GM12878 (cell line): ENCODE results near the gene UQCC2. TPM values are rescaled to one million over a fixed set of nuclear protein-coding genes. Genes with fewer than 3 reads are reported as not detected.

Experiments used
- ATAC-seq: fragments of 200-7000 bp; cut with Tn5 transposase; 3 replicates; pipeline ENCODE4 v1.9.1; 2020; ENCODE audit warnings: mild to moderate bottlenecking, moderate library complexity
- BruUV-seq: library from RNA; stranded (reverse); fragments of 400-500 nt; replicated peaks from 2 replicates; lab custom pipeline; 2021; lab: Mats Ljungman, UMichigan
- CTCF ChIA-PET: fragments of 300-600 bp; sonication (Branson Sonifier 250); formaldehyde crosslinking; extraction: SDS; loops from one replicate; lab custom pipeline; 2021; ENCODE audit warnings: inconsistent platforms; lab: Yijun Ruan, JAX
- POLR2A ChIA-PET: fragments of 350-600 bp; formaldehyde crosslinking; extraction: SDS; loops from one replicate; lab custom pipeline; 2021; ENCODE audit warnings: inconsistent platforms; lab: Charles Lee
- RAD21 ChIA-PET: fragments of 300-600 bp; sonication (Branson Sonifier 250); formaldehyde crosslinking; loops from one replicate; lab custom pipeline; 2023; ENCODE audit warnings: antibody characterized with exemption; ENCODE audit not compliant: unreplicated experiment; lab: Charles Lee
- SMC1A ChIA-PET: fragments of 300-600 bp; sonication (Branson Sonifier 250); formaldehyde crosslinking; loops from one replicate; lab custom pipeline; 2023; ENCODE audit not compliant: unreplicated experiment, uncharacterized antibody; lab: Charles Lee
- DNase-seq: peaks from one replicate; pipeline ENCODE4 v3.0.0-alpha.2; 2011; ENCODE audit warnings: low read depth, low spot score
- FAIRE-seq: peaks from 3 replicates; lab custom pipeline; 2011; peaks lifted over from hg19 to GRCh38; lab: Jason Lieb, UNC
- H2AFZ ChIP-seq: 2 replicates; pipeline ENCODE4 v1.6.0; 2011; ENCODE audit warnings: low read depth, low read length, control low read depth; ENCODE audit not compliant: control insufficient read depth
- H3K27ac ChIP-seq: 2 replicates; pipeline ENCODE4 v1.5.1; 2011; ENCODE audit warnings: control low read depth; ENCODE audit not compliant: control insufficient read depth, insufficient read depth
- H3K27me3 ChIP-seq, 2 experiments: replicated peaks in 1 of 2; 2 replicates each; pipeline versions ENCODE4 v1.6.0 to v1.6.1; 2011; ENCODE audit warnings: low read length in 1 of 2; ENCODE audit not compliant: control insufficient read depth in 2 of 2, insufficient read depth in 2 of 2
- H3K36me3 ChIP-seq, 2 experiments: 2 replicates each; pipeline ENCODE4 v1.5.1; 2011; ENCODE audit warnings: low read length in 1 of 2; ENCODE audit not compliant: control insufficient read depth in 2 of 2, insufficient read depth in 2 of 2
- H3K4me1 ChIP-seq: 2 replicates; pipeline ENCODE4 v1.6.1; 2011; ENCODE audit warnings: mild to moderate bottlenecking, low read length, moderate library complexity, mixed read lengths; ENCODE audit not compliant: control insufficient read depth, insufficient read depth
- H3K4me2 ChIP-seq: 2 replicates; pipeline ENCODE4 v1.6.0; 2011; ENCODE audit warnings: control low read depth; ENCODE audit not compliant: control insufficient read depth, insufficient read depth
- H3K4me3 ChIP-seq: fragments of 200-600 bp; sonication (generic); 2 replicates; pipeline ENCODE4 v1.5.1; 2016
- H3K79me2 ChIP-seq: 2 replicates; pipeline ENCODE4 v1.6.0; 2011; ENCODE audit warnings: low read length; ENCODE audit not compliant: control insufficient read depth, insufficient read depth
- H3K9ac ChIP-seq: 2 replicates; pipeline ENCODE4 v1.8.0; 2011; ENCODE audit warnings: low read length, control low read depth, mixed read lengths; ENCODE audit not compliant: control insufficient read depth, insufficient read depth
- H3K9me3 ChIP-seq: replicated peaks from 3 replicates; pipeline ENCODE4 v1.5.1; 2011; ENCODE audit warnings: mild to moderate bottlenecking, low read length; ENCODE audit not compliant: control insufficient read depth, insufficient read depth
- H4K20me1 ChIP-seq: 2 replicates; pipeline ENCODE4 v1.6.0; 2011; ENCODE audit not compliant: control insufficient read depth, insufficient read depth
- CHD1 ChIP-seq: IDR thresholded peaks from 2 replicates; pipeline ENCODE4 v1.6.1; 2012; ENCODE audit warnings: low read depth, low read length, improper control_type of control experiment
- CHD4 ChIP-seq: fragments of 200-600 bp; sonication (generic); IDR thresholded peaks from 2 replicates; pipeline ENCODE4 v1.6.1; 2016; ENCODE audit warnings: mild to moderate bottlenecking
- ESRRA ChIP-seq: IDR thresholded peaks from 2 replicates; pipeline ENCODE4 v1.6.1; 2012; ENCODE audit warnings: mild to moderate bottlenecking, low read length, improper control_type of control experiment
- EZH2 ChIP-seq: IDR thresholded peaks from 2 replicates; pipeline ENCODE4 v1.6.1; 2012; ENCODE audit warnings: low read depth, mild to moderate bottlenecking, control low read depth, inconsistent platforms, low read length, borderline replicate concordance; ENCODE audit not compliant: control insufficient read depth
- HCFC1 ChIP-seq: fragments of 150-350 bp; IDR thresholded peaks from 2 replicates; pipeline ENCODE4 v1.6.1; 2014; ENCODE audit warnings: low read length
- JUNB ChIP-seq: IDR thresholded peaks from 2 replicates; pipeline ENCODE4 v1.6.1; 2016; ENCODE audit warnings: antibody characterized with exemption, mild to moderate bottlenecking
- KLF5 ChIP-seq: fragments of 450-650 bp; IDR thresholded peaks from 2 replicates; pipeline ENCODE4 v1.6.1; 2014; ENCODE audit warnings: mild to moderate bottlenecking; ENCODE audit not compliant: partially characterized antibody
- MTA2 ChIP-seq: fragments of 450-650 bp; IDR thresholded peaks from 2 replicates; pipeline ENCODE4 v1.6.1; 2016; ENCODE audit warnings: low read depth, mild to moderate bottlenecking, moderate library complexity
- MXI1 ChIP-seq: fragments of 150-350 bp; IDR thresholded peaks from 2 replicates; pipeline ENCODE4 v1.6.1; 2011; ENCODE audit warnings: low read depth, mild to moderate bottlenecking, inconsistent platforms, low read length, improper control_type of control experiment
- POU2F2 ChIP-seq: IDR thresholded peaks from 3 replicates; pipeline ENCODE4 v1.6.1; 2011; ENCODE audit warnings: low read depth, mild to moderate bottlenecking, low read length, borderline replicate concordance
- SP1 ChIP-seq: IDR thresholded peaks from one replicate; pipeline ENCODE4 v1.6.1; 2011; ENCODE audit warnings: low read depth, low read length
- SREBF1 ChIP-seq: IDR thresholded peaks from 2 replicates; pipeline ENCODE4 v1.6.1; 2012; ENCODE audit warnings: mild to moderate bottlenecking, low read length
- TBL1XR1 ChIP-seq: IDR thresholded peaks from 2 replicates; pipeline ENCODE4 v1.6.1; 2012; ENCODE audit warnings: low read depth, low read length, improper control_type of control experiment
- USF1 ChIP-seq: IDR thresholded peaks from 2 replicates; pipeline ENCODE4 v1.6.1; 2011; ENCODE audit warnings: borderline replicate concordance, low read depth, mild to moderate bottlenecking, moderate library complexity, mixed read lengths, low read length; ENCODE audit not compliant: insufficient read depth; ENCODE audit errors: extremely low read length
- USF2 ChIP-seq: IDR thresholded peaks from 2 replicates; pipeline ENCODE4 v1.6.1; 2011; ENCODE audit warnings: low read depth, low read length, improper control_type of control experiment, borderline replicate concordance
- ZBTB11 ChIP-seq: fragments of 450-650 bp; formaldehyde crosslinking; IDR thresholded peaks from 2 replicates; pipeline ENCODE4 v1.5.0; 2022; ENCODE audit warnings: mild to moderate bottlenecking, missing genetic modification characterization
- ZNF207 ChIP-seq: fragments of 450-650 bp; IDR thresholded peaks from 2 replicates; pipeline ENCODE4 v1.6.1; 2014; ENCODE audit warnings: antibody characterized with exemption, mild to moderate bottlenecking, borderline replicate concordance
- ZNF622 ChIP-seq: fragments of 450-650 bp; IDR thresholded peaks from 2 replicates; pipeline ENCODE4 v1.6.1; 2017; ENCODE audit warnings: mild to moderate bottlenecking, inconsistent platforms
- ZZZ3 ChIP-seq: IDR thresholded peaks from 2 replicates; pipeline ENCODE4 v1.6.1; 2011; ENCODE audit warnings: low read depth; ENCODE audit not compliant: control insufficient read depth, insufficient read length
- WGBS: methylation state at CpG from one replicate; pipeline ENCODE4 v1.1.6; 2016; ENCODE audit warnings: low lambda C conversion rate; ENCODE audit not compliant: insufficient replicate concordance, insufficient coverage; ENCODE audit errors: missing lambda C conversion rate; 5-methylcytosine and 5-hydroxymethylcytosine counted together
- in situ Hi-C: fragments of 300-500 bp; cut with MboI; formaldehyde crosslinking; loops from 9 replicates; pipeline ENCODE4 v1.14.3; 2018; ENCODE audit warnings: mixed read lengths
- intact Hi-C: fragments of 100-400 bp; cut with micrococcal nuclease; formaldehyde crosslinking; loops from one replicate; pipeline ENCODE4 v1.14.2; 2022; ENCODE audit not compliant: unreplicated experiment
- polyA plus RNA-seq, 11 experiments: library from polyadenylated mRNA; depleted of rRNA in 4 of 11; unstranded in 6 of 11; stranded (reverse) in 5 of 11; fragments of >200 nt; fragmentation: Nextera tagmentation in 4 of 11; fragmentation: Illumina TruSeq in 1 of 11; extraction: Ambion mirVana in 4 of 11; extraction: Trizol in 1 of 11; gene quantifications; 1 replicate in 1 of 11; 2 replicates in 10 of 11; pipeline versions ENCODE4 v1.2.1 to v1.2.3, GENCODE V29; 2011 to 2016; ENCODE audit warnings: inconsistent platforms in 2 of 11, missing spikeins in 2 of 11, low read depth in 1 of 11
- total RNA-seq, 4 experiments: library from RNA; depleted of rRNA in 3 of 4; stranded (reverse); fragments of >200 nt in 3 of 4; fragmentation: Illumina TruSeq in 1 of 4; extraction: Trizol in 1 of 4; gene quantifications; 2 replicates each; pipeline versions ENCODE4 v1.2.1 to v1.2.3, GENCODE V29; 2013 to 2021
- TF ChIP-seq, protein P1 (sequence below): fragments of 450-650 bp; conservative IDR thresholded peaks from 2 replicates; pipeline ENCODE4 v1.6.1; 2017; ENCODE audit warnings: mild to moderate bottlenecking, moderate library complexity

The UQCC2 gene
- total and polyA plus RNA-seq, 10 of the 15 experiments (the other 5 are each of a cell fraction or from before 2014, with no cell fraction given) = 40.6 to 478 (median 71.2) TPM

DNA sequence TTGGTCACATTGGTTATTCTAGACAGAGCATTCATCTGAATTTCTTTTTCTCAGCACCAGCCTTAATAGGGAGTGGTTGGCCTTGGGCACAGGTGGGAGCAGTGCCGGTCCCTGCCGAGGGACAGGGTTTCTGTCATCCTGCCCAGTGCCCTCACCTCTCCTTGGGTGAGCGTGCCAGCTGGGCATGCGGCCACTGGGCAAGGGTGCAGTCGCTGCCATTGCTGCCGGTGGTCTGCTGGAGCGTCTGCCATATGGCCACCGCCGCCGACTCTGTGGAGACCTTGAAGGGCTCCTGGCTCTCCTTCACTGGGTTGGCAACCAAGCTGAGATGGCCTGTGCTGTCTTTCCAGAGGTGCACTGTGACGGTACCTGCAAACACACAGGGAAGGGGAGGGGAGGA lies 16.4 kb upstream of the UQCC2 start:
- RAD21 ChIA-PET = no interaction called here

More for the DNA sequence above, 16.4 kb upstream of the UQCC2 start:
- no peak for ATAC-seq
- Histone ChIP-seq H3K4me2 (no peak overlapping the region), H3K4me1 (no peaks in the 10 kb centered on the region), H3K27me3 (peaks cover 4 to 12% of the 10 kb centered on the region in 2 experiments; a peak in 2 of 4 replicates), H3K9ac (no peak overlapping the region), H3K36me3 (no peaks in the 10 kb centered on the region), H4K20me1 (no peaks in the 10 kb centered on the region; the same call in 1 of the 2 replicates), H3K9me3 (no peaks in the 10 kb centered on the region), H3K4me3 (no peak overlapping the region), H3K27ac (no peak overlapping the region), H3K79me2 (no peaks in the 10 kb centered on the region), H2AFZ (no peak overlapping the region)
- FAIRE-seq = no peak
- in situ Hi-C loops = no loop called here
- ChIA-PET SMC1A (no interaction called here), POLR2A (no interaction called here), CTCF (interaction anchor here (0.9 kb wide), 1 partner anchor 38 kb away, joined by 3 read pairs; no protein-coding TSS in a partner anchor)
- TF ChIP-seq ZZZ3 = no peak
- no peak for TF ChIP-seq KLF5
- no peak for TF ChIP-seq SREBF1
- TF ChIP-seq SP1 = no peak
- no peak for TF ChIP-seq HCFC1
- no peak for TF ChIP-seq ZBTB11 (CRISPR knock-in tag)
- TF ChIP-seq ZNF622 = no peak
- no peak for TF ChIP-seq MTA2
- TF ChIP-seq JUNB = no peak
- no peak for TF ChIP-seq USF2
- TF ChIP-seq TBL1XR1 = no peak
- TF ChIP-seq CHD1 = no peak
- no peak for TF ChIP-seq EZH2
- TF ChIP-seq ZNF207 = no peak
- no peak for TF ChIP-seq USF1
- no peak for TF ChIP-seq CHD4
- TF ChIP-seq MXI1 = no peak
- TF ChIP-seq POU2F2 = no peak
- TF ChIP-seq ESRRA = no peak
- TF ChIP-seq, protein P1, sequence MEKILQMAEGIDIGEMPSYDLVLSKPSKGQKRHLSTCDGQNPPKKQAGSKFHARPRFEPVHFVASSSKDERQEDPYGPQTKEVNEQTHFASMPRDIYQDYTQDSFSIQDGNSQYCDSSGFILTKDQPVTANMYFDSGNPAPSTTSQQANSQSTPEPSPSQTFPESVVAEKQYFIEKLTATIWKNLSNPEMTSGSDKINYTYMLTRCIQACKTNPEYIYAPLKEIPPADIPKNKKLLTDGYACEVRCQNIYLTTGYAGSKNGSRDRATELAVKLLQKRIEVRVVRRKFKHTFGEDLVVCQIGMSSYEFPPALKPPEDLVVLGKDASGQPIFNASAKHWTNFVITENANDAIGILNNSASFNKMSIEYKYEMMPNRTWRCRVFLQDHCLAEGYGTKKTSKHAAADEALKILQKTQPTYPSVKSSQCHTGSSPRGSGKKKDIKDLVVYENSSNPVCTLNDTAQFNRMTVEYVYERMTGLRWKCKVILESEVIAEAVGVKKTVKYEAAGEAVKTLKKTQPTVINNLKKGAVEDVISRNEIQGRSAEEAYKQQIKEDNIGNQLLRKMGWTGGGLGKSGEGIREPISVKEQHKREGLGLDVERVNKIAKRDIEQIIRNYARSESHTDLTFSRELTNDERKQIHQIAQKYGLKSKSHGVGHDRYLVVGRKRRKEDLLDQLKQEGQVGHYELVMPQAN = no peak
- BruUV-seq = no TSS peak
- WGBS = 65% methylated on average over 10 of the region's 11 CpGs
- intact Hi-C loops = no loop called here
- DNase-seq = no peak
